GM12892 (cell line): ENCODE results near the gene GLE1.

Experiments
- DNase-seq: peaks from one replicate; pipeline ENCODE4 v3.0.0; 2011; ENCODE audit not compliant: insufficient read length
- FAIRE-seq: peaks from 2 replicates; lab custom pipeline; 2011; peaks lifted over from hg19 to GRCh38; lab: Jason Lieb, UNC
- POLR2A ChIP-seq: IDR thresholded peaks from 2 replicates; pipeline ENCODE4 v1.6.1; 2011; ENCODE audit warnings: low read depth, low read length, control low read depth
- POLR2AphosphoS5 ChIP-seq: IDR thresholded peaks from 2 replicates; pipeline ENCODE4 v1.6.1; 2011; ENCODE audit warnings: low read depth, low read length, control low read depth
- TAF1 ChIP-seq: IDR thresholded peaks from 2 replicates; pipeline ENCODE4 v1.6.1; 2011; ENCODE audit warnings: low read depth, mild to moderate bottlenecking, control low read depth, low read length, borderline replicate concordance

Gene GLE1

GRCh38 chr9:128540634-128541360 is 36.3 kb downstream of the GLE1 start:
- no peak for FAIRE-seq
- no peak for DNase-seq
- no peak for TF ChIP-seq POLR2AphosphoS5
- TF ChIP-seq POLR2A, result no peak
- no peak for TF ChIP-seq TAF1

GRCh38 chr9:128546504-128546903 is 42.0 kb downstream of the GLE1 start:
- no peak for FAIRE-seq
- no peak for TF ChIP-seq TAF1
- no peak for DNase-seq

GRCh38 chr9:128548876-128549275 is 44.4 kb downstream of the GLE1 start:
- FAIRE-seq (no peak), DNase-seq (no peak)
- TF ChIP-seq TAF1 (no peak), POLR2AphosphoS5 (no peak), POLR2A (no peak)

- DNase-seq, result no peak
- TF ChIP-seq POLR2A, result no peak
- no peak for TF ChIP-seq TAF1
- no peak for TF ChIP-seq POLR2AphosphoS5
- FAIRE-seq, result no peak
These were observed 45.7 kb downstream of the GLE1 start for GRCh38 chr9:128550226-128550625.

GRCh38 chr9:128550770-128551656 is 46.5 kb downstream of the GLE1 start:
- DNase-seq (no peak), FAIRE-seq (no peak)

GRCh38 chr9:128551657-128552152 is 47.2 kb downstream of the GLE1 start:
- DNase-seq (no peak), FAIRE-seq (no peak)
- no peak for TF ChIP-seq TAF1
- no peak for TF ChIP-seq POLR2AphosphoS5
- no peak for TF ChIP-seq POLR2A

More at GRCh38 chr9:128550770-128551656, 46.5 kb downstream of the GLE1 start:
- TF ChIP-seq POLR2AphosphoS5, result no peak
- no peak for TF ChIP-seq TAF1
- TF ChIP-seq POLR2A, result no peak

- DNase-seq, result peak; percentile 90
- peak; percentile 92 for FAIRE-seq
- TF ChIP-seq POLR2A, result peak; percentile 99
- TF ChIP-seq TAF1, result peak; percentile 95
- TF ChIP-seq POLR2AphosphoS5, result peak; percentile 98
These were observed 47.7 kb downstream of the GLE1 start, which contains the start of gene SPTAN1 for GRCh38 chr9:128552153-128552743. SPTAN1 (plus strand) TSS chr9:128552587; CDS start chr9:128566741, 14,154 bp downstream.

- no peak for TF ChIP-seq POLR2A
- TF ChIP-seq TAF1, result no peak
- no peak for TF ChIP-seq POLR2AphosphoS5
- FAIRE-seq (no peak), DNase-seq (no peak)
These were observed 48.4 kb downstream of the GLE1 start for GRCh38 chr9:128552744-128553440.

- DNase-seq (no peak), FAIRE-seq (no peak)
- TF ChIP-seq TAF1 (no peak), POLR2AphosphoS5 (no peak), POLR2A (0 out of 2 replicates have a peak, but pooled peaks have one; percentile 7)
These were observed 49.2 kb downstream of the GLE1 start for GRCh38 chr9:128553728-128554127.

GRCh38 chr9:128554155-128554862 is 49.8 kb downstream of the GLE1 start:
- FAIRE-seq (no peak), DNase-seq (no peak)
- TF ChIP-seq TAF1, result no peak
- TF ChIP-seq POLR2AphosphoS5, result no peak
- 0 out of 2 replicates have a peak, but pooled peaks have one; percentile 35 for TF ChIP-seq POLR2A
